K562 (cell line): ENCODE data around the gene NRSN2. TPM values are rescaled to one million over a fixed set of nuclear protein-coding genes. Genes with fewer than 3 reads are reported as not detected.

Source experiments
- ADNP ChIP-seq: fragments of 200-800 bp; sonication (Bioruptor generic); IDR thresholded peaks from 2 replicates; pipeline ENCODE4 v1.6.1; 2016; ENCODE audit warnings: missing genetic modification characterization, missing compliant biosample characterization
- CHD7 ChIP-seq: fragments of 200-600 bp; sonication (generic); IDR thresholded peaks from one replicate; pipeline ENCODE4 v1.6.1; 2012; ENCODE audit warnings: mild to moderate bottlenecking, low read depth, low read length, inconsistent platforms
- GTF2F1 ChIP-seq: IDR thresholded peaks from 2 replicates; pipeline ENCODE4 v1.6.1; 2011; ENCODE audit warnings: low read depth, low read length, improper control_type of control experiment
- MYC ChIP-seq, 2 experiments: fragments of 250-450 bp in 1 of 2; sonication (Bioruptor Pico) in 1 of 2; IDR thresholded peaks; 2 replicates each; pipeline versions ENCODE4 v1.5.1 to v1.6.1; 2012 to 2021; ENCODE audit warnings: low read depth in 2 of 2, borderline replicate concordance in 1 of 2, improper control_type of control experiment in 1 of 2, low read length in 1 of 2, mild to moderate bottlenecking in 1 of 2, moderate library complexity in 1 of 2
- ZBTB1 ChIP-seq: sonication (generic); formaldehyde crosslinking; IDR thresholded peaks from 2 replicates; pipeline ENCODE4 v1.8.1; 2023; ENCODE audit warnings: missing genetic modification reagents, low read depth, mild to moderate bottlenecking, borderline replicate concordance
- ZNF197 ChIP-seq: fragments of 200-800 bp; sonication (Bioruptor generic); IDR thresholded peaks from 2 replicates; pipeline ENCODE4 v1.6.1; 2016; ENCODE audit warnings: low read depth, missing genetic modification characterization, missing compliant biosample characterization
- ZNF398 ChIP-seq: fragments of 250-450 bp; sonication (Bioruptor Pico); IDR thresholded peaks from 2 replicates; pipeline ENCODE4 v1.8.0; 2021; ENCODE audit warnings: moderate library complexity, mild to moderate bottlenecking, inconsistent platforms
- polyA plus RNA-seq, 8 experiments: library from polyadenylated mRNA; depleted of rRNA in 4 of 8; stranded (reverse) in 5 of 8; unstranded in 3 of 8; fragments of >200 nt; fragmentation: Nextera tagmentation in 2 of 8; fragmentation: Illumina TruSeq in 1 of 8; extraction: Ambion mirVana in 2 of 8; extraction: Trizol in 1 of 8; gene quantifications; 2 replicates each; pipeline versions ENCODE4 v1.2.1 to v1.2.3, GENCODE V29; 2011 to 2014; ENCODE audit warnings: inconsistent platforms in 1 of 8, missing spikeins in 1 of 8
- total RNA-seq, 7 experiments: library from RNA; depleted of rRNA in 6 of 7; stranded (reverse); fragments of >200 nt in 6 of 7; fragmentation: Illumina TruSeq in 2 of 7; extraction: Trizol in 2 of 7; gene quantifications; 2 replicates each; pipeline versions ENCODE4 v1.2.1 to v1.2.3, GENCODE V29; 2011 to 2021; ENCODE audit warnings: low replicate concordance in 1 of 7

NRSN2 gene
- total and polyA plus RNA-seq, 9 of the 15 experiments (the other 6 are each of a cell fraction or from before 2014, with no cell fraction given), result 7.5 to 29.7 (median 11.1) TPM

- no peak for TF ChIP-seq CHD7
- TF ChIP-seq MYC (IDR thresholded peaks at IDR 0.05; ENCODE audit: low read depth, low read length), result peak; percentile 69; the same call in 1 of the 2 replicates
- TF ChIP-seq MYC (CRISPR knock-in tag; IDR thresholded peaks at IDR 0.05; ENCODE audit: borderline replicate concordance, low read depth), result 0 out of 2 replicates have a peak, but pooled peaks have one; percentile 15
- peak; percentile 45; the same call in 1 of the 2 replicates for TF ChIP-seq ZNF197 (CRISPR knock-in tag)
- no peak for TF ChIP-seq GTF2F1
- TF ChIP-seq ADNP, result no peak
- TF ChIP-seq ZBTB1, result no peak
- no peak for TF ChIP-seq ZNF398 (CRISPR knock-in tag)
Observed at GRCh38 chr20:373171-373890, 26.4 kb downstream of the NRSN2 start (continued).
